GM18873 (cell line): ENCODE data around the gene COLEC12.

Experiments used
- ATAC-seq: cut with Tn5 transposase; IDR thresholded peaks from one replicate; pipeline ENCODE4 v1.9.1; 2021; ENCODE audit warnings: mild to moderate bottlenecking, moderate library complexity, moderate number of reproducible peaks; ENCODE audit not compliant: unreplicated experiment, low FRiP score

The COLEC12 gene

DNA sequence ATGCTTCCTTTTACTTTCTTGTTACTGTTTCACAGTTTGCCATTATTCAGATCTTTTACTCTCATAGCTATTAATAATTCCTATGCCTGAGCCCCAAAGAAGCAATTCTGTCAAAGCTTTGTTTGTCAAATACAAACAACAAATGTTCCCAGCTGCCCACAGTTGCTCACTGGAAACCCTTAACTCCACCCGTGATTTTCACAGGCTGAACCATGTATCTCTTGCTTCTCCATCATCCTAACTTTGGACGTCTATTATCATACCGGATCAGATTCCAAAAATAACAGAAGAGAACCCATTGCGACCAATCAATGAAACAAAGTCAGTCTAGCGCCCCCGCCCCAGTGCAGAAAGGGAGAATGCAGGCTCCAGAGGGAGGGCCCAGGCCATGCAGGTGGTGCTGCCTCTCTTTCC lies 24.2 kb downstream of the COLEC12 start:
- ATAC-seq, result no peak

DNA sequence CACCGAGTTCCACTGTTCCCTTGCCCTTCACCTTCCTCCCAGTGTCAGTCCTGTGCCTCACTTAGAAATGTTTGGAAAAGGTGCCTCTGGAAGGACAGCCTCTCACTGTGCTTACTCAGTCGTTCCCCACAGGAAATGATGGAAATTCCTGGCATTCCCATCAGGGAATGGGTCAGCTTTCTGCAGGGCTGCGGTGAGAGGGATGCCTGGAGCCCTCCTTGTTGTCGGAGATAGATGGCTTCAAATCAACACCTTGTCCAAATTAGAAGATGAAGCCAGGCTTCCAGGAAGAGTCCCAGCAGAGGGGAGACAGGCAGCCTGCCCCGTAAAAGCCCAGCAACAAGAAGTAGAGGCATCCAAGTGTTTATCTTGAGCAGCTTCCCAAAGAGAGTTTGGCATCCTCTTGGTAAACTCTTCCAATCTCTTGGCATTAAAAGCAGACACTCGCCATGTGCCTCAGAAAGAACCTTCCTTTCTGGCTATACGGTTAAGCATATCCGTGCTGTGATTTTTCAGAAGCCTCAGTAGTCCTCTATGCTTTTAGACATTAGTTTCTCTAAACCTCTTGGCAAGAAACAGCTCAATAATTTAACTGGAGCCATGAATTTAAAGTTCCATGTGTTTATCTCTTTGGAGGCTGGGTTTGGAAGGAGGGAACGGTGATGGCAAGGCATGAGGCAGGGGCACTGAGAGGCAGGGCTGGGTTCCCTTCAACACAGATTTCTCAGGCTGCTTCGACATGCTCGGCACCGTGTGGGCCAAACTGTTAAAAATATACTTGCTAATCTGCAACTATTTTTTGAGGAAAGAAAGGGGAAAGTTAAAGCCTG lies 25.1 kb downstream of the COLEC12 start:
- no peak for ATAC-seq

DNA sequence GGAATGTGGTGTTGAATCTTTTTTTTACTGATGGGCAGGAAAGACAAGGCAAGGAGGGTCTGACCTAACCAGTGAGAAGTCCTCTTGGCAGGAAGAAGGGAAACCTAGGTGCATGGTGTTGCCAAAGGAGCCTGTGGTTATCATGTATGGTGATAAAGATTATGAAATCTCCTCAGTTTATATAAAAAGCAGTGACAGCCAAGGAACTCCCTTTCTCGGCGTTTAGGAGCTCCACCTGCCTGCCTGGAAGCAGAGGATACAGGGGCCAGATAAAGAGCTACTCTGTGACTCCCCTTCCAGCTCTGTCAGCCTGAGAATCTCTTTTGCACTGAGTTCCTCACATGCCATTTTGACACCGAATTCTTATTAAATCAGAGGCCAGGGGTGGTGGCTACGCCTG lies 26.1 kb downstream of the COLEC12 start:
- ATAC-seq, result no peak

DNA sequence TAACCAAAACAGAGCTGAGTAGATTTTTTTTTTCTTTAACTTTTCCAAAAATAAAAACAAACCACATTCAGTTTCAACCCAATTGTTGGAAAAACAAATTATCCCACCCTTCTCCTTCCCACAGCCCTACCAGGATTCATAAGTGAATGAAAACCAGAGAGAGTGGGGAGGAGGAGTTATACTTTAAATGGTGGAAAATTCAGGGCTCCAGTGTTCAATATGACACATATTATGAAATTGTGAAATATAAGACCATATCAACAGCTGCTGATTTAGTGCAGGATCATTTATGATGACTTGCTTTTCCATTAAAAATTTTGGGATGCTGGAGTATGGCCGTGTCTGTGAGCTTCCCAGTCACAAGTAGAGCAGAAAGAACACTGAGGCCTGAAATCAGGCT lies 26.7 kb downstream of the COLEC12 start:
- no peak for ATAC-seq

DNA sequence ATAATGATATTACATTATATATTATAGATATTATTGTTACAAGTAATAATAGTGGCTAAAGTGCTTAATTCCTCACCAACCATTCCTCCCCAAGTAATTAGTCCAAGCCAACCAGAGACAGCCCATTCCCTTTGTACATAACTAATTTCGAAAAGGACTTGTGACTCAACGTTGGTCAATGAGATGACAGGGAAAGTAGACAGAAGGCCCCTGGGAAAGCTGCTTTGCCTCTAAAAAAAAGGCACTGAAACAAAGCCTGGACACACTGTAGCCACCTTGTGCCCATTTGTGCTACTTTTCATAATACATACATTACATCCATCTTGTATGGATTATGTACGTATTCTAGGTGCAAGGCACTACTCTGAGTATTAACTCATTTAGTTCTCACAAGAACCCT lies 28.8 kb downstream of the COLEC12 start:
- ATAC-seq, result no peak

DNA sequence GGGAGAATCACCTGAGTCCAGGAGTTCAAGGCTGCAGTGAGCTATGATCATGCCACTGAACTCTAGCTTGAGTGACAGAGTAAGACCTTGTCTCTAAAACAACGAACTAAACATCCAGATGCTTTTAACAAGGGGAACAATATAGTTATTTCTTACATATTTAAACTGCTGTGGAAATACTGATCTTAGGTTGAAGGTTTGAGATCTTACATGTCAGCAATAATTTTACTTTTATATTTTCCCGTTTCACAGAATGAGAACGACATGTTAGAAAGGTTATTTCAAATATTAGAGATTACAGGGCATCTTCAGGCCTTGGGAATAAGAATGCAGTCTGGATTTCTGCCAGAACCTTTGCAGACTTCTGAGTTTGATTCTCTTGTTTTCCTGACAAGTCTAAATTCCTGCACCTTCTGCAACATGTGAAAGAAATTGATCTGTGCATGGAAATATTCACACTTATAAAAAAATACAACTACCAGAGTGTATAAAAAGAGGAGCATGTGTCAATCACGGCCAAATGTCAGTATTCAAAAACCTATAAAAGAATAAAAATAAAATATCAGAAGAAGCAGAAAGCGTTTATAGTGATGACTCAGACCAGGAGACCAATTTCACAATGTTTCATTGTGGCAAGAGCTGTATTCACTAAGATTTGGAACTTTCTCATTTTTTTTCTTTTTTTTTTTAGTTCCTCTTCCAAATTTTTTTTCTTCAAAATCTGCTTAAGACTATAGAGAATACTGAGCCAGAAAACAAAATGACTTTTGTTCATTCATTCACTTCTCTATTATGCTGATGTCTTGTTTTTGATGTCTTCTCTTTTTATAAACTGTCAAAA lies 29.6 kb downstream of the COLEC12 start:
- ATAC-seq, result no peak

DNA sequence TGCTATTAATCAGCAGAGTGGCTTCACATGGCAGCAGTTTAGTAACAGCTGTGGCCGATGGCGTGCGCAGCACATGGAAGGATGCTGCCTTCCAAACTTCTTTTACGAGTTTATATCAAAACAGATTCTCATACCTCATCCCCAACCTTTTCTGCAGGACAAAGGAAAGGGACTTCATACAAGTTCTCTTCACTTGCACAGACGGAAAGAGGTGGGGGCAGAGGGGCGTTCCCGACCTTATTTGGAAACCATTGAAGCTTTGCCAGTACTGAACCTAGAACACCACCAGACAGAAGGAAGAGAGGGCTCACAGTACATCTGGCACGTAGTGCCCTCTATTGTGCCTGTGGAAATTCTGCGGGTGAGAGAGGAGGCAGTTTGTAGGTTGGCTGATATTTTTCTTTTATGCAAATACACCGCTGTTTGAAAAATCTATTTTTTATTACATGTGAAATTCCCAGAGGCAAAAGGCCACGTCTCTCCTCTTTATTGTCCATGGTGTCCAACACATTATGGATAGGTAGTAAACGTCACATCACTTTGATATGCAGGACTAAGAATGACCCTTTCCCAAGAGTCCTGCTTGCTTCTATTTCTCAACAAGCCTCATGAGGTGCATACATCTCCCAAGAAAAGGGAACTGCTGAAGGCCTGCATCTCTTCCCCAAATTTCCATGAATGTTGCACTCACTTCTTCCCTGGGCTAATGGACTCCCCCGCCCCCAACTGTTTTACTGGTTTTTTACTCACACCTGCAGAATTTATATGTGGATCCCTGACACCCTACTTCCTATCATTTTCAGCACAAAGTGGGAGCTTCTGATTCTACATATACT lies 31.3 kb downstream of the COLEC12 start:
- ATAC-seq, result no peak

DNA sequence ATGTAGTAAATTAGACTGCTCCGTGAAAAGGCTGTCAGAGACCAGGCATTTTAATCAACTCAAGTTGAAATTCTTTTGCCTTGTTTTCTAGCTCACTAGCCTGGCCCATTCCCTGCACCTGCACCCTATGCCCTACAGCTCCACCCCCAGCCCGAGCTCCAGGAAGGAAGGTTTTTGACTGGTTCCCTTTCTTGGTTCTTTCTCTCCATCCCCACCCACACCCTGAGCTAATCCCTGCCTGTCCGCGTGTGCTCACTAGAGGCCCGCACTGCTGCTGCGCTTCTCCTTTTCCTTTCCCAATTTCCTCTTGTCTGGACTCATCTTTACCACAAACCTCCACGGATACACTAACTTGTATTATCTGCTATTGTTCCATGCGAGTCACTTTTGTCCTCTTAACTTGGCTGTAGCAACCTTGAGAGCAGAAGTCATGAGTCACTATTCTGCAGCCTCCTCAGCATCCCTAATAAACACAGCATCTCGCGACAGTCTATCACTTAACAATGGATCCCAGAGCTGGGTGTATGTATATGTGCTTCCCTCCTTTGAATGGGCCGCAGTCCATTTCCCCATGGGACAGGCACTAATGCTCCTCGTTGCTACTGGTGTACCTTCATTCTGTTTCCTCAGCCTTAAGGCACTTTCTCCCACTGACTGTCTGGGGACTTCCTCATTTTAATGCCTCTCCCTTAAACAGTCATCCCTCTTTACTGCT lies 36.5 kb downstream of the COLEC12 start:
- no peak for ATAC-seq

DNA sequence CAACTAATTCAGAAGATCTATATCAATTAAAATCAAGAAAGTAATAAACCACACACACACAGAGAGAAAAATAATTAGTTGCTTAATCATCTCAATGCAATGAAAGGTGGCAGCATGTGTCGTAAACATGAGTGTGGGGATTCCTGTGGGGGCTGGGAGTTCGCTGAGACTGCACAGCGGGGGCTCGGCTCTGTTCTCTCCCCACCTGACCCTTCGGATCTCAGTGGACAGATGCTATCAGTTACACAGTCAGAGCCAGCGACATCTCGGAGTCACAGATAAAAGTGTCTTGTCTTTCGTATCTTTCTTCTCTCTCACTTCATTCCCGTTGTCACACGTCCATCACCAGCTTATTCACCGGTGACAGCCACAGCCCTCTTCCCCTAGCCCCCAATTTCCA lies 37.1 kb downstream of the COLEC12 start:
- ATAC-seq, result no peak

DNA sequence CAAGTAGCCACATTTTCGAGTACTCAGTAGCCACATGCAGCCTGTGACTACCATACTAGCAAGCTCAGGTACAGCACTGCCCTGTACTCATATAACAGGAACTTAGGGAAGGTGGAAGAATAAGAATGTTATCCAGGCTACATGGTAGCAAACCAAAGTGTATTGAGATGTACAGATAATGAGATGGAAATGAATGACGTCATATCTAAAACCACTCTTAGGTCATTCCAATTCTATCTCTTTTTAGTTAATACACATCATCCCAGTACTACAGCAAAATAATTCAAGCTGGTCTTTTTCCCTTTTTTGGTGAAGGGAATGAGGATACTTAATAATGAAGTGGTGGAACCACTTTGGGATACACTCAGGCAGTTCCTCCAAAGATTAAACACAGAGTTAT lies 38.7 kb downstream of the COLEC12 start:
- no peak for ATAC-seq

DNA sequence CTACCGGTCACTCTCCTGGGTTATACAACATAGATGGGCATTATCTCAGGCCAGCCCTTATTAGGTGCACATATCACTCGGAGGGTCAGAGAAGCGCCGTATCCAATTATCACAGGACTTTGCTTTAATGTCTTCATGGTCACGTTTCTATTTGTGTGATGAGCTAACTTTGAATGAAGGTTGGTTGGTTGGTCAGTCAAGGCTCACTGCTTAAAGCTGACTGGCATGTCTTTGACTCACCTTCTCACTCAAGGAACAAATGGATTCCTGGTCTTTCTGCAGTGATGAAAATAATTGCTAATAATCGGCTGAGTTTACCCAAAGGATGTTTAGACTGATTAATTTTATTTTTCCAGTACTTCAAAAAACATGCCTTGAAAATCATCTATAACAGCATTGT lies 39.7 kb downstream of the COLEC12 start:
- no peak for ATAC-seq

DNA sequence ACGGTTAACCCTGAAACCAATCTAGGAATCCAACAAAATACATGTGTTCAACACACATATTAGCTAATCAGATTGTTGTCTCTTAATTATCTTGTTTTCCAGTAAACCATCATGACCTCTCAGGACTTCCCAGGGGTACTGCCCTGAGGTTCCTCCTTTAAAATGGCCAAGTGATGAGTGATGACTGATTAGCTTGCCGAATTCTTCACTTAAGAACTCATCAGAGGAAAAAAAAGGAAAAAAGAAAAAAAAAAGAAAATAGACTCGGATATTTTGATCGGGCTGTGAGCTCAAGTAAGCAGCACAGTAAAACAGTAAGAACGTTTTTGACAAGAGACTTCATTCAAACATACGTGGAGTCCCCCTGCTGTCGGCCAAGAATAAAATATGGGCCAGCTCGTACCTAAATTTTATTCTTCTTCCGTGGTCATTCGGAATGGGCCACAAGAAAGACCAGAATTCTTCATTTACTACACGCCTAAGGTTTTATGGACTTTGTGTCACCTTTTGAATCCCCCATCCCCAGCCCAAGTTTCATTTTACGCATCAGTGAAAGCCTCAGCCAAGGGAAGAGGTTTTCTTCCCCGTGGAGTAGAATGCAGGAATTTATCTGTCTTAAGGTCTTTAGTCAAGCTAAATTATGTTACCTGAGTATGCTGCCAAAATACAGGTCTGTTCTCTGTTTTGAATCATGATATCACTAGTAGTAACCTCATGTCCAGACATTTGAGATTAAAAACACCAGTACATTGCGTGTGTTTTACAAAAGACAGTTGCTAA lies 40.5 kb downstream of the COLEC12 start:
- ATAC-seq, result no peak

DNA sequence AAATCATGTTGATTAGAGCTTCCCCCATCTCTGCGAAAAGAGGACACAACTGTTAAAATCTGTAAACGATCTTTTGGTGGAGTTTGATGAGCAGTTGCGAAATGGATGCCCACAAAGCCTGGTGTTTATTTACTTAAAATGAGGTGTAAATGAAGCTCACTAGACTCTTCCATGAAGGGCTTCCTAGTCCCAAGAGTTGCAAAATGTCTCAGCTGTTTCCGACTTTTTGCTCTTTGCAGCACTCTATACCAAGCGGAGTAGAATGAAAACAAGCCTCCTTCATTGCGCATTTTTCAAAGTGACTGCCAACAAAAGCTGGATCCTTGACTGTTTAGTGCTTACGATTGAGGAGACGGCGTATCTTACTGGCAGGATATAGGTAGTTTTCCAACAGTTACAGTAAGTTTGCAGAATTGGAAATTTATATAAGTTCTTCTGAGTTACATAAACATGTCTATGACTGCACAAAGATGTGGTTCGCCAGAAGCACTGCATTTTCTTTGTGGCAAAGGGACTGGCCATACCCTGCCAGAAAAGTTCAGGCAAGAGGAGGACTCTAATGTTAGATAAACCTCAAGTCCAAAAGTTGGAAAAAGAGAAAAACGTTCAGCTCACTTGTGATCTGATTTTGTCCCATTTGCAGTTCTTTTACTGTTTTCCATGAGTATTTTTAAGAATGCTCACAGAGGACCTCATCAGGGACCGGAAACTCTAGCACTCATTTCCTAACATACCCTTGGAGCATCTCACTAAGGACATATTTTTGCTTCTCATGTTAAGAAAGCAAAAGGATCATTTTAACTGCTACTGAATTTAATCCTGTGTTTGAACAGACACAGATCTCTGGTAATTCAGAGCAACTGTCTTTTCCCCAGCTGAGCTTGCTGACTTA lies 42.7 kb downstream of the COLEC12 start:
- ATAC-seq, result no peak

DNA sequence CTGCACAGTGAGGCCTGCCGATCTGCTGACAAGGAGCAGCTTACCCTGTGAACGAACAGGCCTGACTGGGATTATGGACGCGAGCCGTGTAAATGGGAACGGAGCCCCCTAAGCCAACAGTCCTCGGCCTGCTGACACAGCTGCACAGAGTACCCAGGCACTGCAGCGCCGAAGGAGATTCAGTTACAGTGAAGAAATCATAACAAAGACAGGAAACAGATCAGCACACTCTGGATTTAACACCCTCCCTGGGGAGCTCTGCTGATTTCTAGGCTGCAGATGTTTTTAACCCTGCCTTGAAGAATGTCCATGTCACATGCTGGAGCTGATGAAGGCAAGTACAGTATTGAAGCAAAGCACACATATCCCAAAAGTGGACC lies 43.4 kb downstream of the COLEC12 start:
- no peak for ATAC-seq

DNA sequence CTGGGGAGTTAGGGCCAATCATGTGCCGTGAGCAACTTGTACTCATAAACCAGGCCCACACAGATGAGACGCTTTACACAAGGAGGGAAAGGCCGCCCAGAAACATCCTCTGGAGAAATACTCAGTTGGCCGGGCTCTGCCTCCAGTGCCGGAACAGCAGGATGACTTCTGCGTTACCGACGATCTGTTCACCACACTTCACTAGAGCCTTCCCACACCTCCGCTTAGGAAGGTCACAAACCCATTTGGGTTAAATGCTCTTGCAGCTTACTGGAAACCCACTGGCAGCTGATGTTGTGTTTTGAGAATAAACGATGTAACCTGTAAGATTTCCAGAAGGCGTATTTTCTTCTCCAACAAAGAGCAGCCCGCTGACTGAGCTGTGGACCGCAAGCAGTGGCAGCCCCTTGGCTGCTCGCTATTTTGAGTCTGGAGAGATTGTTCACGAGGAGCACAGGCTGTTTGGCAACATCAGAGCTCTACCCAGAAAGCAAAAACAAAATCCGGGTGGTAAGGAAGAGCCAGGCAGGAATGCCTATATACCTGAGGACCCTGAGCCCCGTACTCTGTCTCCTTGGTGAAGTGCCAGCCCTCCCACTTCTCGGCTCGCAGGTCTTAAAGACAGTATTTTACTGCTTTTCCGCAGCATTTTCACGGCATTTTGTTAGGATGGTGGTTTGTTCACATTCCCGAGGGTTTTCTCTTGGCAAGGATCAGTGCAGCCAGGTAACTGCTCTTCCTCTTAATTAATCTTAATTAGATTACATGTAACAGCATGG lies 44.0 kb downstream of the COLEC12 start:
- no peak for ATAC-seq

DNA sequence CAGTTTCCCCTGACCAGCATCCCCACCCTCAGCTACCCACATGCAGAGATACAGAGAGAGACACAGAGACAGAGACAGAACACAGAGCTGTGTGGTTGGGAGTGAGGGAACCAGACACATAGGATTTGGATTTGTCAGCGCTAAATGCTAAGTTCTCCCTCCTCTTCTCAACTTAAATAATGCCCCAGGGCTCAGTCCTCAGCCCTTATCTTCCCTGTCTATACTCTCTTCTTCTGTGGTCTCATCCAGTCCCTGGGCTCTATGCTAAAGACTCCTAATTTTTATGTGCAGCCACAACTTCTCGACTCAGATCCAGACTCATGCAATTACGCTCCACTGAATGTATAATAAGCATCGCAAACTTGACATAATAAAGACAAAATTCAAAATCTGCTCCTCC lies 47.1 kb downstream of the COLEC12 start:
- ATAC-seq, result no peak

DNA sequence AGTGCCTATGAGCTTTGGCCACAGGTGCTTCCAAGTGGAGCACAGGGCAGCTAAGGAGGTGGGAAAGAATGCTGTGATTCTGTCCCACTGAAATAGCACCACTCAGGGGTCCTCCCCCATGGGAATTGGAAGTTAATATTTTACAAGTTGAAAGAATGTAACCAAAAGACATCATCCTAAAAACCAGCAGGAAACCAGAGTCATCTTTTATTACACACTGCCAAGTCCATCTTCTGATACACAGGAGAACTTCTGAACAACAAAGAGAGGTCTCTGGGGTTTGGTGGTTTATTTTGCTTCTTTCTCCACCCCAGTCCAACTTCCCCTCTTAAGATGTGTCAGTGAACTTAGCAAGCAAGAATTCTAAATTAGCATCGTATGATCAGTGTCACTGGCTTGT lies 47.7 kb downstream of the COLEC12 start:
- no peak for ATAC-seq

DNA sequence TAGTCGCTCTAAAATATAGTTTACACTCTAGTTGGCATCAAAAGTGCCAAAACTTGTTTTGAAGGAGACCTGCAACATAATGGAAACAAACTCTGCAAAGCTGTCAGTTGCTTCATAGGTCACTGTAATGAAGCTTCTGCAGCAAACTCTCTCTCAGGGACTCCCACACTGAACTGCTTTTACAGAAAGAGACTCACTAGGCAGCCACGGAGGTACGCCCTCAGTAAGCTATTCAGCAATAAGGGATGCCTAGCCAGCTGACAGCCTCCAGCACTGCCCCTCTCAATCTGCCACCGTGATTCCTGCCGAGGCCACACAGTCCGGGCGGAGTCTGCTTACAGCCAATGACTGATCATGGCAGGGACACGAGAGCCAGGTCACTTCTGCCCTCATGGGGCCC lies 51.1 kb downstream of the COLEC12 start:
- ATAC-seq, result no peak
